AG04450 (cell line): Measurements from ENCODE around the gene USP34. TPM values are rescaled to one million over a fixed set of nuclear protein-coding genes. Genes with fewer than 3 reads are reported as not detected.

Experiments
- CTCF ChIA-PET: fragments of 300-600, 350-600 bp; formaldehyde crosslinking; extraction: SDS; loops from one replicate; lab custom pipeline; 2022; ENCODE audit warnings: antibody characterized with exemption, inconsistent platforms; lab: Charles Lee
- POLR2A ChIA-PET: fragments of 350-600 bp; formaldehyde crosslinking; extraction: SDS; loops from one replicate; lab custom pipeline; 2021; ENCODE audit warnings: antibody characterized with exemption, inconsistent platforms; lab: Yijun Ruan, JAX
- DNase-seq: peaks from one replicate; pipeline ENCODE4 v3.0.0-alpha.2; 2011; ENCODE audit warnings: low read depth, low spot score
- H3K27ac ChIP-seq: one replicate; pipeline ENCODE4 v1.5.1; 2012; ENCODE audit warnings: low read depth, low read length, control low read depth
- H3K27me3 ChIP-seq: one replicate; pipeline ENCODE4 v1.6.0; 2012; ENCODE audit warnings: low read length; ENCODE audit not compliant: control insufficient read depth, insufficient read depth
- H3K4me3 ChIP-seq: 2 replicates; pipeline ENCODE4 v1.5.1; 2011; ENCODE audit warnings: mild to moderate bottlenecking, low read depth, low read length, control low read depth
- H3K9me3 ChIP-seq: 2 replicates; pipeline ENCODE4 v1.5.1; 2012; ENCODE audit warnings: low read length; ENCODE audit not compliant: control insufficient read depth, insufficient read depth
- CTCF ChIP-seq: IDR thresholded peaks from 2 replicates; pipeline ENCODE4 v1.5.1; 2011; ENCODE audit warnings: low read depth, low read length, control low read depth, inconsistent platforms
- polyA plus RNA-seq: library from polyadenylated mRNA; depleted of rRNA; stranded (reverse); fragments of >200 nt; gene quantifications from 2 replicates; pipeline ENCODE4 v1.2.3, GENCODE V29; 2011; rRNA removed
- small RNA-seq: library from RNA; depleted of rRNA; stranded (forward); fragments of <200 nt; gene quantifications from one replicate; pipeline ENCODE3, GENCODE V24; 2012; ENCODE audit warnings: low read depth; ENCODE audit not compliant: insufficient read length

The USP34 gene
- polyA plus RNA-seq, 1 experiment = 92.3 TPM

GRCh38 chr2:61145990-61146389 is 324.9 kb downstream of the USP34 start:
- H3K9me3 ChIP-seq = no peaks in the 10 kb centered on the region; the same call in none of the 2 replicates
- no peak for TF ChIP-seq CTCF
- H3K4me3 ChIP-seq = no peak overlapping the region
- ChIA-PET POLR2A (no interaction called here), CTCF (no interaction called here)
- H3K27me3 ChIP-seq = no peaks in the 10 kb centered on the region
- DNase-seq = no peak
- no peak overlapping the region for H3K27ac ChIP-seq

- Histone ChIP-seq H3K27ac (peak overlapping the region; percentile 40), H3K9me3 (no peaks in the 10 kb centered on the region; the same call in 1 of the 2 replicates), H3K27me3 (no peaks in the 10 kb centered on the region), H3K4me3 (peak overlapping the region; percentile 64)
- POLR2A ChIA-PET = interaction anchor here (0.6 to 1.2 kb wide), 6 partner anchors 29 to 168 kb away, joined by 3 to 4 read pairs (median 3); no protein-coding TSS in a partner anchor
- TF ChIP-seq CTCF = no peak
- peak; percentile 96 for DNase-seq
- CTCF ChIA-PET = interaction anchor here (1.2 to 1.3 kb wide), 2 partner anchors 11 to 35 kb away, joined by 3 to 4 read pairs; no protein-coding TSS in a partner anchor
Measured at GRCh38 chr2:61144697-61145268, 326.1 kb downstream of the USP34 start.

- H3K4me3 ChIP-seq = no peak overlapping the region
- no peak overlapping the region for H3K27ac ChIP-seq
- TF ChIP-seq CTCF = no peak
- ChIA-PET POLR2A (no interaction called here), CTCF (no interaction called here)
- DNase-seq = no peak
- no peaks in the 10 kb centered on the region; the same call in 1 of the 2 replicates for H3K9me3 ChIP-seq
- H3K27me3 ChIP-seq = no peaks in the 10 kb centered on the region
Measured at GRCh38 chr2:61141151-61141550, 329.7 kb downstream of the USP34 start.

GRCh38 chr2:61138859-61139258 is 332.0 kb downstream of the USP34 start:
- Histone ChIP-seq H3K4me3 (no peak overlapping the region), H3K9me3 (no peaks in the 10 kb centered on the region; the same call in 1 of the 2 replicates), H3K27me3 (no peaks in the 10 kb centered on the region), H3K27ac (no peak overlapping the region)
- no peak for TF ChIP-seq CTCF
- CTCF ChIA-PET = no interaction called here
- POLR2A ChIA-PET = interaction anchor here (0.6 kb wide), 1 partner anchor 111 kb away, joined by 3 read pairs; no protein-coding TSS in a partner anchor
- DNase-seq = no peak

Small RNA genes within 50 kb of the gene (small RNA-seq; reads per million reads assigned to genes)
- not detected for gene SNORA70B

Other genes with a start within 250 kb of the USP34 start
- 92.6 and 143 TPM in 2 replicates for gene XPO1, start 67.3 kb upstream of the USP34 start, polyA plus RNA-seq